ENCODE data around the gene SLC23A2.
A peak's percentile ranks its signal among the peaks of the same experiment; 100 is the strongest.

Gene SLC23A2

DNA sequence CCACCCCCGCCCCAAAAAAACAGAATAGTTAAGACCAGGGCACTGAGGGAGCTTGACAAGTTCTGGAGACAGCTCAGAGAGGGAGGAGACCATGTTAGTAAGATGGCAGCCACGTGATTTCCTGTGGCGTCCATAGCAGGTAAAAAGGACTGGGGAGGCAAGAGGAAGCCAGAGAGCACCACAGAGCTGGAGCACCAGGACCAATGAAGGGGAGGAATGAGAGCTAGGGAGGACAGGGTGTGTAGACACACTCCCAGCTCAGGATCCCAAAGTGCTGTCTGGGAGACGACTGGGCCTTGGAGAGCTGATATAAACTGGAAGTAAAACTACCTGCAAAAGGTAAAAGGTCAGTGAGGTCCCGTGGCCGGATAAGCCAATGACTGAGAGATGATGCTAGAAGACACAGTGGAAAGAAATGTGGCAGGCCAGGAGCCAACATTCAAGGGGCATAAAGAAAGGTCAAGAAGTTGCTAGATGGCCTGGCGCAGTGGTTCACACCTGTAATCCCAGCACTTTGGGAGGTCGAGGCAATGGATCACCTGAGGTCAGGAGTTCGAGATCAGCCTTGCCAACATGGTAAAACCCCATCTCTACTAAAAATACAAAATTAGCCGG, 39.0 kb downstream of the SLC23A2 start:
- DNase-seq (ENCODE audit: extremely low read depth, low read depth) = no peak
- TF ChIP-seq, protein P1, sequence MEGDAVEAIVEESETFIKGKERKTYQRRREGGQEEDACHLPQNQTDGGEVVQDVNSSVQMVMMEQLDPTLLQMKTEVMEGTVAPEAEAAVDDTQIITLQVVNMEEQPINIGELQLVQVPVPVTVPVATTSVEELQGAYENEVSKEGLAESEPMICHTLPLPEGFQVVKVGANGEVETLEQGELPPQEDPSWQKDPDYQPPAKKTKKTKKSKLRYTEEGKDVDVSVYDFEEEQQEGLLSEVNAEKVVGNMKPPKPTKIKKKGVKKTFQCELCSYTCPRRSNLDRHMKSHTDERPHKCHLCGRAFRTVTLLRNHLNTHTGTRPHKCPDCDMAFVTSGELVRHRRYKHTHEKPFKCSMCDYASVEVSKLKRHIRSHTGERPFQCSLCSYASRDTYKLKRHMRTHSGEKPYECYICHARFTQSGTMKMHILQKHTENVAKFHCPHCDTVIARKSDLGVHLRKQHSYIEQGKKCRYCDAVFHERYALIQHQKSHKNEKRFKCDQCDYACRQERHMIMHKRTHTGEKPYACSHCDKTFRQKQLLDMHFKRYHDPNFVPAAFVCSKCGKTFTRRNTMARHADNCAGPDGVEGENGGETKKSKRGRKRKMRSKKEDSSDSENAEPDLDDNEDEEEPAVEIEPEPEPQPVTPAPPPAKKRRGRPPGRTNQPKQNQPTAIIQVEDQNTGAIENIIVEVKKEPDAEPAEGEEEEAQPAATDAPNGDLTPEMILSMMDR (IDR thresholded peaks at IDR 0.05; ENCODE audit: low read depth, low read length, missing control alignments) = no peak
- no peak overlapping the region for H3K4me3 ChIP-seq (replicated peaks; ENCODE audit: low read depth, low read length)

DNA sequence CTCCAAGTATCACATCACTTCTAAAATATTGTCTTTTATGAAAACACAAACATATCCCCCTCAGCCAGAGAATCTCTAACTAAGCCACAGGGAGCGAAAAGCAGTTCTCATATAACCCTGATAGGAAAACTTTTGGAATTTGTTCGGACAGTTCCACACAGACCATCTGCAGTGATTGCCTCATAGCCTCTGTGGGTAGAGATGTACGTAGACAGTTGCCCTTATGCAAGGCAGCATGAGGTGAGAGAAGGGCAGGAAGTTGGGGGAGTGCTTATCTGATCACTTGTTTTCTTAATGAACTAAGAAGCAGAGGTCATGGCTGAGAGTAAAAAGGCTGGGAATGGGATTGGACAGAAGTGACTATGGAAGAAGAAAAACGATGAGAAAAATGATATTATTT, 39.6 kb downstream of the SLC23A2 start:
- no peak overlapping the region for H3K4me3 ChIP-seq (replicated peaks; ENCODE audit: low read depth, low read length)
- TF ChIP-seq, protein P1 (IDR thresholded peaks at IDR 0.05; ENCODE audit: low read depth, low read length, missing control alignments) = no peak
- no peak for DNase-seq (ENCODE audit: extremely low read depth, low read depth)

DNA sequence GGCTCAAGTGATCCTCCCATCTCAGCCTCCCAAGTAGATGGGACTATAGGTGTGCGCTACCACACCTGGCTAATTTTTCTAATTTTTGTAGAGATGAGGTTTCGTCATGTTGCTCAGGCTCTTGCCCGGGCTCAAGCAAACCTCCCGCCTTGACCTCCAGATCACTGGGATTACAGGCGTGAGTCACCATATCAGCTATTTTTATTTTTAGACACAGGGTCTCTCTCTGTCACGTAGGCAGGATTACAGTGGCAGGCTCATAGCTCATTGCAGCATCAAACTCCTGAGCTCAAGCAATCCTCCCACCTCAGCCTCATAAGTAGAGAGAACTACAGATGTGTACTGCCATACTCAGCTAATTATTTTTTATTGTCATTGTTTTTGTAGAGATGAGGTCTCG, 41.7 kb downstream of the SLC23A2 start:
- TF ChIP-seq, protein P1 (IDR thresholded peaks at IDR 0.05; ENCODE audit: low read depth, low read length, missing control alignments) = no peak
- no peak overlapping the region for H3K4me3 ChIP-seq (replicated peaks; ENCODE audit: low read depth, low read length)
- DNase-seq (ENCODE audit: extremely low read depth, low read depth) = no peak

DNA sequence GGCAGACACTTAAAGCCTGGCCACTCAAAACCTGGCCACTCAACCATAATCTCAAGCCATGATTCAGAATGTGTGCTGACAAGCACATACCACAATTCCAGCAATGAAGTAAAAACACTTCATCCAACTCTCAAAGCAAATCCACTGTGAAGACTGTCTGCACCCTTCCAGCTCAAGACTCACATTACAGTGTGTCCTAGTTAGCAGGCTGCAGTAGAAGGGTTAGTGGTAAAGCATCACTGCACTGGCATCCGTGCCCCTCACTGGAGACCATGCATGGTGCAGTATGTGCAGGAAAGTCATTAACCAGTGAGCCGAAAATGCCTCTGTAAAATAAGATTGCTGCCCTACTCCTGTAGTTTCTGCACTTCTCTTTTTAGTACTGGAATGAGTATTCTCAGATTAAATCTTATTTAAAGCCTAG, 43.4 kb downstream of the SLC23A2 start:
- no peak for DNase-seq (ENCODE audit: extremely low read depth, low read depth)
- H3K4me3 ChIP-seq (replicated peaks; ENCODE audit: low read depth, low read length) = no peak overlapping the region
- TF ChIP-seq, protein P1 (IDR thresholded peaks at IDR 0.05; ENCODE audit: low read depth, low read length, missing control alignments) = no peak

DNA sequence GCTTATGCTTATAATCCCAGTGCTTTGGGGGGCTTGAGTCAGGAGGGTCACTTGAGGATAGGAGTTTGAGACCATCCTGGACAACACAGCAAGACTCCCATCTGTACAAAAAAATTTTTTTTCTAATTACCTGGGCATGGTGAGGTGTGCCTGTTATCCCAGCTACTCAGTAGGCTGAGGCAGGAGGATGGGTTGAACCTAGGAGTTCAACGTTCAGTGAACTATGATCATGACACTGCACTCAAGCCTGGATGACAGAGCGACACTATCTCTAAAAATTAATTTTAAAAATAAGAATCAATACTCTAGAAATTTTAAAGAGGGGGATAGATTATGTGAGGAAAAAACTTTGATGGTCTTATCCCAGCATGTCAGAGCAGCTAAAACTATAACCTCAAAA, 44.1 kb downstream of the SLC23A2 start:
- no peak for DNase-seq (ENCODE audit: extremely low read depth, low read depth)
- H3K4me3 ChIP-seq (replicated peaks; ENCODE audit: low read depth, low read length) = no peak overlapping the region
- TF ChIP-seq, protein P1 (IDR thresholded peaks at IDR 0.05; ENCODE audit: low read depth, low read length, missing control alignments) = no peak

DNA sequence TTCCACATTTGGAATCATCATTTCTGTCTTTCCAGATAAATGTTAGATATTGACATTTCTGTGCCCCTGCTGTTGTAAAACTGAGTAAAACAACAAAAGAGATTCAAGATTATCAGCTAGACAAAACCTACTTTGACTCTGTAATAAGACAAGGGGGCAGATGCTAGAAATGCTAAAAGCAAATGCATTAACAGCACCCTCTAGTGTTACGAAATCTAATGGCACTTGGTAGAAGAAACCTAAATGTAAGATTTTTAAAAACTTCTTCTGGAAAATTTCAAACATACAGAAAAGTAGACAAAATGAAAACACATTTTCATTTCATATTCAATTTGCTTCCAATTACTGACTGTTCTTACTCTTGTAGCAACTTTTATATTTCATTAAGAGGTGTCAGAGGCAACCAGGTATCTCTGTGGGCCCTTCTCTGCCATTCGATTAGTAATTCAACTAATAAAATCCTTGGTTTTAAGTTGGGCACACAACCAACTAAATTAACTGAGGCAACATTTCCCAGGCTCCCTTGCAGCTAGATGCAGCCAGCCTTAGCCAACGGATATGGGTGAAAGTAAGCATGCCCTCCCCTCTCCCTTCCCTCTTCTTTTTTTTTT, 45.0 kb downstream of the SLC23A2 start:
- no peak overlapping the region for H3K4me3 ChIP-seq (replicated peaks; ENCODE audit: low read depth, low read length)
- peak; percentile 57 for DNase-seq (ENCODE audit: extremely low read depth, low read depth)
- TF ChIP-seq, protein P1 (IDR thresholded peaks at IDR 0.05; ENCODE audit: low read depth, low read length, missing control alignments) = peak; percentile 61
